GM19463 (cell line): ENCODE measurements around the gene SORCS2.

ENCODE experiments used
- ATAC-seq: cut with Tn5 transposase; IDR thresholded peaks from one replicate; pipeline ENCODE4 v1.9.1; 2021; ENCODE audit warnings: mild to moderate bottlenecking, moderate library complexity; ENCODE audit not compliant: unreplicated experiment

The SORCS2 gene

GRCh38 chr4:7666011-7666410 is 473.7 kb downstream of the SORCS2 start:
- ATAC-seq: no peak

DNA sequence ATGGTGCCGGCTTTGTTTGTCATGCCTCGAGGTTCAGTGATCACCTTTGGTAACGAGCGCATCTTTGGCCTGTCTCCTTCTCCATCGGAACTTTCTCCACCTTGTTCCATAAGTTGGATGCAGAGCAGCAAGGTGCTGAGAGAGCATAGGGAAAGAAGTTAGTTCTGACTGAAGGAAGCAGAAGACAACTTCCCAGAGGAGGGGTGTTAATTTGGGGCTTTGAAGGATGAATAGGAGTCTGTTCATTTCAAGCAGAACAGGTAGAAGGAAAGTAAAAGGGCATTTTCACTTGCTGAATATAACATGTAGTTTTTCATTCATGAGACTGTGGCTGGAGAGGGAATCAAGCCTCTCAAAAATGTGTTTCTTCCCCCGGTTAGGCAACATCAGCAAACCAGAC is 474.4 kb downstream of the SORCS2 start:
- ATAC-seq: no peak

GRCh38 chr4:7668271-7668670 is 475.9 kb downstream of the SORCS2 start:
- ATAC-seq: no peak

DNA sequence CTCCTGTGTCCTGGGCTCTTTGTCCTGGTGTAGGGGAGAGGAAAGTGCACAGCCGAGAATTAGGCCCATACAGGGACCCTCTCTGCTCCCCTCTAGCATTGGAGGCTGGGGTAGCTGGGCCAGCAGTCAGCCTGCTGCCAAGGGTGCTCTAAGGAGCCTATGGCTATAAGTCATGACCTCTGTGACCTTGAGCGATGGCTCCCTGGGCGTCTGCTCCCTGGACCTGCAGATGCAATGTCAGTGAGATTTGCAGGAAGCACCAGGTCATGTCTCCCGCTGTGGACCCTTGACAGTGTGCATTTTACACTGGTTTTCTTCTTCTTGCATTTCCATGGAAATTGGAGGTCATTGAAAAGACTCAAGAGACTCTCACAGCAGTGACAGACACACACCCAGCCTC is 476.5 kb downstream of the SORCS2 start:
- ATAC-seq: no peak

DNA sequence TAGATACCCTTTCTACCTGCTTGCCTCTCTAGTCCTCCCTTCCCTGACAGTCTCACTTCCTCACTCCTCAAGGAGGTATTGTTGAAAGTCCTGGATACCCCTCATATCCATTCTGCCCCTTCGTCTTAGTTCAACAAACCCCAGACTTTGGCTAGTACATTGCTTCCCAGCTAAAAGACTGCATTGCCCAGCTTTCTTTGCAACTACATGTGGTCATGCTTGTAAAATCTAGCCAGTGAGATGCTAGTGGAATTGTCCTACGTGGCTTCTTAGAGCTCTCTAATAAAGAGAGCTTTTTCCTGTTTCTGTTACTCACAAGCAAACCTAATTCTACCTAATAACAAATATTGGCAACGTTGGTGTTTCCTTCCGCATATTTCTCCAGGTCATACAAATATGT is 480.3 kb downstream of the SORCS2 start:
- ATAC-seq: no peak

DNA sequence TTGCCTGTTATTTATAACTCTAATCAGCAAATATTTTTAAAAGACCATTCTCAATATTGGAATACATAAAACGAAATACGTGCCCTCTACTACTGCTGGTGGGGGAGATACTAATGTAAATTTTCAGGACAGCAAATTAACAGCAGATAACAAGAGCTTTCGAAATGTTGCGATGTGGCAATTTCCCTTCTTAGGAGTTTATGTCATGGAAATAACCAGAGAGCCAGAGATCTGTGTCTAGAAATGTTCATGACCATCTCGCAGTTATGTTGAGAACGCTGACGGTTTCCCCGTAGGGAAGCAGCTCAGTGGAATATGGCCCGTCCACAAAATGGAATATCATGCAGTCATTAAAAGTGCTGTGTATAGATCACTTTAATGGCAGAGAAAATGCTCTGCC is 480.8 kb downstream of the SORCS2 start:
- no peak for ATAC-seq

DNA sequence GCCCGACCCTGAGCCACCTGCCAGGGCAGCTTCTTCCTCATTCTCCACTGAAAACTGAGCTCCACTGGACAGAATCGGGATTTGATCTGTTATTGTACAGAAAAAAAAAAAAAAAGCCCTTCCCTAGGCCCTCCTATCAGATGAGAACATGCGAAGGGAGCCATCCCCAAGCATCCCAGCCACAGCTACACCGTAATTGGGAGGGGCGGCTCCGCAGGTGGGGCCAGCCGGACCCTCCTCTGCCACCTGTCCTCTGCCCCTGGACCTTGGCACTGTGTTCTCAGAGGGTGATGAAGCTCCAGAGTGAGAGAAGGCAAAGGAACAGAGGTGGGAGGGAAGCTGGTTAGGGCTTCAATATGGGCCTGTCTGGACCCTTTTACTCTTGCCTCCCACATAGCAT is 482.4 kb downstream of the SORCS2 start:
- no peak for ATAC-seq

DNA sequence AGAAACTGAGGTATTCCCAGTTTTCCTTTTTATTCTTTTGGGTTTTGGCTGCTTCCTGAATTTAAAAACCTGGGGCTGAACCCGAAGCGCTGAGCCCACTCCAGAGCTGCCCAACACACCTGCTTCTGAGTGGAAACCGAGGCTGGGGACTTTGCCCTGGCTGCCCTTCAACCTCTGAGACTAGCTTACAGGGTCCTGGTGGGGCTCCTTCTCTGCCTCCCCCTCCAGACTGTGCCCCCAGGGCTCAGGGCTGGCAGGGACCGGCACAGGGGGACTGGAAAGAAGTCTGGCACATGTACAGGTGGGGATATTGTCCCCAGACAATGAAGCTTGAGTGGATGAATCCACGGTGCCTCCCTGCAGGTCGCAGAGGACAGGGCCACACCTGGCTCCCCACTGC is 482.8 kb downstream of the SORCS2 start:
- no peak for ATAC-seq

GRCh38 chr4:7675612-7676320 is 483.4 kb downstream of the SORCS2 start:
- ATAC-seq: no peak

DNA sequence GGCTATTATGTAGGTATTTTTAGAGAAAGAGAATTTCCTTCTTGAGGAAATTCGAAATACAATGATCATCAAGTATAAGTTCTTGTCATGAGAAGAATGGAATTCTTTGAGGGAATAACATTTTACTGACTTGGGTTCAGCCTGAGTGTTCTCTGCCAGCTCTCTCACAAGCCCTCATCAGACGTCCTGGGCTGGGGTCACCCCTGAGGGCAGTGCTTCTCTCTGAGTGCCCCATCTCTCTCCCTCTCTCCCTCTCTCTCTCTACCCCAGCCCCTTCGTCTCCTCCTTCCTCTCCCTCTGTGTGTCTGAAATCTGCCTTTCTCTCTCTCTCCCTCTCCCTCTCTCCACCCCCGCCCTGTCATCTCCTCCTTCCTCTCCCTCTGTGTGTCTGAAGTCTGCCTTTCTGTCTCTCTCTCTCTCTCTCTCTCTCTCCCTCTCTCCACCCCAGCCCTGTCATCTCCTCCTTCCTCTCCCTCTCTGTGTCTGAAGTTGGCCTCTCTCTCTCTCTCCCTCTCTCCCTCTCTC is 484.1 kb downstream of the SORCS2 start:
- no peak for ATAC-seq

- ATAC-seq: no peak
Measured at GRCh38 chr4:7677086-7677485, 484.7 kb downstream of the SORCS2 start.

DNA sequence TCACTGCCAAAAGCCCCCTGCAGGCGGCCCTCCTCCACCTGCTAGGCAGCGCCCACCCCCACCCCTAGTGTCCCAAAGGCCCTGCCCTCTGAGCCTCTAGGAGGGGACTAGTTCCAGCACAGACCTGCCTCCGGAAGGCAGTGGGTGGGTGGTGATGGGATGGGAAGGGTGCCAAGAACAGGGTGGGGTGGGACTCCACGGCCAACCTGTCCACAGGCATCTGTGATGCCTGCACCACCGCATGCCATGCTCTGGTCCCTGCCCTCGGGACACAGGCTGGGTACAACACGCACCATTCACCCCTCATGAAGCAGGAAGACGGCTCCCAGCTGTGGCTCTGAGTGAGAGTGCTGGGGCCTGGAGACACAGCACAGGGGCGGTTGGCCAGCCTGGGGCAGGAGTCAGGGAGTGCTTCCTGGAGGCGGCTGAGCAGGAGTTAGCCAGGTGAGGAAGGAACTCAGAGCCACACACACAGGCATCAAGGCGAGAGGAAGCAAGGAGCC is 485.5 kb downstream of the SORCS2 start:
- ATAC-seq: no peak

DNA sequence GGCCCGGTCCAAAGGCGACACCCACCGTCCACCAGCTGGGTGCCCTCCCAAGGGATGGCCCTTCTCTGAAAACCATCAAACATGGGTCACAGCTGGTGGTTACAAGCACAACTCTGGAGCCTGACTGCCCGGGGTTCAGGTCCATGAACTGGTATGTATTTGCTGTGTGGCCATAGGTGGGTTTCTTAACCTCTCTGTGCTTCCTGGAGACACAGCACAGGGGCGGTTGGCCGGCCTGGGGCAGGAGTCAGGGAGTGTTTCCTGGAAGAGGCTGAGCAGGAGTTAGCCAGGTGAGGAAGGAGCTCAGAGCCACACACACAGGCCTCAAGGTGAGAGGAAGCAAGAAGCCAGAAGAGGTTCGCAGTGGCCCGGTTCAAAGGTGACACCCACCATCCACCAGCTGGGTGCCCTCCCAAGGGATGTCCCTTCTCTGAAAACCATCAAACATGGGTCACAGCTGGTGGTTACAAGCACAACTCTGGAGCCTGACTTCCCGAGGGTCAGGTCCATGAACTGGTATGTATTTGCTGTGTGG is 486.0 kb downstream of the SORCS2 start:
- ATAC-seq: no peak

- ATAC-seq: no peak
Measured at GRCh38 chr4:7679406-7680040, 487.2 kb downstream of the SORCS2 start.

DNA sequence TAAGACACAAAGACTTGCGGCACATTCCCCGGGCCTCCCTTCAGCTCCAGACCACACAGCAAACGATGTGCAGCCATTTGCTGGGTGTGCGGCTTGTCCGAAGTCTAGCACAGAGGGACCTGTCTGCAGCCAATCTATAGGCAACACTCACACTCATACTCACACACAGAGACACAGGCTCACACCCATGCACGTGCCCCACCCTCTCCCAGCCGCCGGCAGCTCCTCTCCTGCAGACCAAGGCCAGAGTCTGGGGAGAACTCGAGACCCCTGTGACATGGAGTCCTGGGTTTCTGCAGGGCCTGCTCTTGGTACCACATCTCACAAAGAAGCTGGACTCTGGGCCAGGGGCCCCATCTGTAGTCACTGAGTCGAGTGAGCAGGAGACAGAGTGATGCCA is 487.8 kb downstream of the SORCS2 start:
- no peak for ATAC-seq

- ATAC-seq: no peak
Measured at GRCh38 chr4:7680731-7681130, 488.4 kb downstream of the SORCS2 start.

GRCh38 chr4:7683126-7683703 is 490.9 kb downstream of the SORCS2 start:
- no peak for ATAC-seq

GRCh38 chr4:7684294-7684693 is 492.0 kb downstream of the SORCS2 start:
- no peak for ATAC-seq

- ATAC-seq: no peak
Measured at GRCh38 chr4:7686070-7686870, 493.9 kb downstream of the SORCS2 start.

DNA sequence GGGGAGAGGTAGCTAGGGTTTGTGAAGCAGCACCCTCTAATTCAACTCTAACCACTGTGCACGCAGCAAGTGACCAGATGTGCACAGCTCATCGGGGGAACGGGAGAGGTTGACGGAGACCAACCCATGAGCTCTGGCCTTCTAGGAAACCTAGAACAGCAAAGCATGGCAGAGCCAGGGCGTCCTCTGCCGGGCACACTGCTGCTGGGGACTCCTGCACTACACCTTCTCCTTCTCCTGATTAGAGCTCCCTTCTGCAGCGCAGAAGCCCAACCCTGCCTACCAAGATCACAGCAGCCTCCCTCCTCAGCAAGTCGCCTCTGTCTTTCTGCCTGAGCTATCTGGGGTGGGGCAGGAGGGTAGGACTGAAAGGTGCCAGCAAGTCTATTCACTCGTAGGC is 494.7 kb downstream of the SORCS2 start:
- no peak for ATAC-seq

DNA sequence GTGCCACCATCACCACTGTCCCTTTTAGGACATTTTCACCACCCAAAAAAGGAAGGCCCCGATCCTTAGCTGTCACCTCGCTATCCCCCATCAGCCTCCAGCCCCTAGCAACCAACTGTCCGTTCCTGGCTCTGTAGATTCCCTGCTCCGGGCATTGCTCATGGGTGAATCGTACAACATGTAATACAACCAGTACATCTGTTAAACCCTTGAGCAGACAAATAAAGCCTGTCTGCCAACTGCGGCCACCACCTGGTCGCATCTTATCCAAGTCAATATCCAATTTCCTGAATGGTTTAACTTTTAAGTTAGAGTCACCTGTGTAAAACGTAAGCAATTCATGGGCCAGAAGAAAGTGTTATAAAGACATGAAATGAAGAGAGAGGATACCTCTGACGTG is 495.5 kb downstream of the SORCS2 start:
- no peak for ATAC-seq
